Measurements from ENCODE around the gene EPHA2. TPM values are rescaled to one million over a fixed set of nuclear protein-coding genes. Genes with fewer than 3 reads are reported as not detected.
"Not testable (repeated sequence)": the region's sequence is repeated elsewhere in the genome, so short reads cannot be mapped to it uniquely, and the experiment has no call there.

EPHA2 gene
- total RNA-seq, 1 experiment from 2014 or later = 47.1 TPM

DNA sequence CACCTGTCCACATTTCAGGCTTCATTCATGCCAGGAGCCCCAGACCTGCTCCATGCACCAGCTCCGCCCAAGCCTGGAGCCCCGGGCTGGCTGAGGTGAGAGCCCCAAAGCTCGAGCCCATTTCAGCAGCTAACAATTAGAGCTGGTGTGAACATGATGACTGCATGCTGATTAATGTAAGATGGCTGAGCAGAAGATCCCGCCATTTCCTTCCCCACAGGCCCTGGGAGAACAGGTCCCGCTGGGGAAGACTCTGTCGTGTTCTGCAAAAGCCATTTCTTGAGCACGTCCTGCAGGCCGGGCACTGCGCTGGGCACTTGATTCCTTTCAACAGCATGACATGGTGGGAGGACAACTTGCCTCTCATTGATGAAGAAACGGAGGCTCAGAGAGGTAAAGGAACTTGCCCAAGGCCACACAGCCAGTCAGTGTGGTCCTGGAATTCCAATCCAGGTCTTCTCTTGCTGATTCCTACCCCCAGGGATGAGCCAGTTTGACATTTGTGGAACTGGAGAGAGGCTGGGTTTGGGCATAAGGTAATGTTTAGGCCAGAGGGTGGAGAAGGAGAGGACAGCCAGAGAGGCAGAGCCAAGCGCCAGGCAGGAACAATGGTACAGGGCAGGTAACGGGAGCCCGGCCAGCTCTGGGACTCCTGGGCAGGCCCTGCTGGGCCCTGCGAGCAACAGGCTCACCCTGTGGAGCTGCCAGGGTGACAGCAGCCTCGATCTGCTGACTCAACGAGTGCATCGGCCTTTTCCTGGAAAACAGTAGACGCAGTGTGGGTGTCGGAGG, 28.1 kb upstream of the EPHA2 start:
- DNase-seq (ENCODE audit: low read depth) = no peak

DNA sequence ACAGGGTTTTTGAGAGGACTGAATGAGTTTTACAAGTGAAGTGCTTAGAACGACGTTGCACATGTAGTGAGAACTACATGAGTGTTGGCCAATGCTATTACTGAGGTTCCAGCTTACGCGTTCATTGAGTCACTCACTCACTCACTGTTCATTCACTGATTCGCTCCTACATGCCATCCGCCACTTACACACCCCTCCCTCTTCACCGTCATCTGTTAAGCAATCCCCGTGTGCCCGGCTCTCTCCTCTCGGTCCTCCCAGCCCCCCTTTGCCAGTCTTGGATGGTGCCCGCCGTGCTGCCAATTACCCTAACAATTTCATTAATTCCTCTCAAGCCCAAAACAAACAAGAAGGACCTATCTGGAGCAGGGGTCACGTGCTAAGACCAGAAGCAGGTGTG, 27.3 kb upstream of the EPHA2 start:
- DNase-seq (ENCODE audit: low read depth) = peak; percentile 80

DNA sequence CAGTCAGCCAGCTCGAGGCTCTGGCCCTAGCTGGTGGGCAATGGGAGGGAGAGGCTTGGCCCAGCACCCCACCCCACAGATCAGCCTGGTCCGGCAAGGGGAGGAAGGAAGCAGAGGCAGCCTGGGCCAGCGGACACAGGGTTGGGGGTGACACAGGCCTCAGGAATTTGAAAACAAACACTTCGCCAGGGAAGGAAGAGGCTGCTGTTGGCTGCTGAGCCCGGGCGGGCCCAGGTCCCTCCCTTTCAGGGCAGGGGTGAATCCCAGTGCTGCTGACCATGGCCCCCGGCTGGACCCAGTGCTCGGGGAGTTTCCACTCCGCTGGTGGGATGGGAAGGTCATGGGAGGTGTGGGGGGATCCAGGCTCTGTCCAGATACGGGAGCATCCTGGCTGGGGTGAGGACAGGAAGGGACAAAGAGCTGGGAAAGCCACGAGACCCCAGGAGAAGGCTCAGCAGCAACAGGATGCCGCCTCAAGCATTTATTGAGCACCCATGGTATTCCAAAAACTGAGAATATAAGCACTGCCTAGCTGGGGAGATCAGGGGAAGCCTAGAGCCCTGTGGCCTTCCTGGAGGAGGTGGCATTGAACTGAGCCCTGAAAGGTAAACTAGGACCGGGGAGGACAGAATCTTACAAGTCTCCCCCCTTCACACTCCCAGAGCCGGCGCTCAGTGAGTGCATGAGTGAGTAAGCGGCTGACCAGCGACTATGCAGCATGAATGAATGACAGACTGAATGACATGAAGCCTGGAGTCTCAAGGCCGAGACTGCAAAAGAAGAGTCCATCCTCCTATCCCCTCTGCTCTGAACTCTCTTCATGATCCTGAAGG, 26.2 kb upstream of the EPHA2 start:
- peak; percentile 97 for DNase-seq (ENCODE audit: low read depth)

DNA sequence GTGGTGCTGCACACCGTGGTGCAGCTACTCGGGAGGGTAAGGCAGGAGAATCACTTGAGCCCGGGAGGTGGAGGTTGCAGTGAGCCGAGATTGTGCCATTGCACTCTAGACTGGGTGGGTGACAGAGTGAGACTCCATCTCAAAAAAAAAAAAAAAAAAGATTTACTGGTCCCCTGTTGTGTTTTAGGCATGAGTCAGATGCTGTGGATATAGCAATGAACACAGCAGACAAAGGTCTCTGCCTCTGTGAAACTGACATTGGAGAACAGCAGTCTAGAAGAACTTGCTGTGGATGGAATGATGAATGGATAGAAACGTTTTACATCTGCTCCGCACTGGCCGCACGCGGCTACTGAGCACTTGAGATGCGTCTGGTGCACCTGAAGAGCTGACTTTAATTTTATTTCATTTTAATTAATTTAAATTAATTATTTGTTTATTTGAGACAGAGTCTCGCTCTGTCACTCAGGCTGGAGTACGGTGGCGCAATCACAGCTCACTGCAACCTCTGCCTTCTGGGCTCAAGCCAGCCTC, 24.5 kb upstream of the EPHA2 start:
- peak; percentile 61 for DNase-seq (ENCODE audit: low read depth)

DNA sequence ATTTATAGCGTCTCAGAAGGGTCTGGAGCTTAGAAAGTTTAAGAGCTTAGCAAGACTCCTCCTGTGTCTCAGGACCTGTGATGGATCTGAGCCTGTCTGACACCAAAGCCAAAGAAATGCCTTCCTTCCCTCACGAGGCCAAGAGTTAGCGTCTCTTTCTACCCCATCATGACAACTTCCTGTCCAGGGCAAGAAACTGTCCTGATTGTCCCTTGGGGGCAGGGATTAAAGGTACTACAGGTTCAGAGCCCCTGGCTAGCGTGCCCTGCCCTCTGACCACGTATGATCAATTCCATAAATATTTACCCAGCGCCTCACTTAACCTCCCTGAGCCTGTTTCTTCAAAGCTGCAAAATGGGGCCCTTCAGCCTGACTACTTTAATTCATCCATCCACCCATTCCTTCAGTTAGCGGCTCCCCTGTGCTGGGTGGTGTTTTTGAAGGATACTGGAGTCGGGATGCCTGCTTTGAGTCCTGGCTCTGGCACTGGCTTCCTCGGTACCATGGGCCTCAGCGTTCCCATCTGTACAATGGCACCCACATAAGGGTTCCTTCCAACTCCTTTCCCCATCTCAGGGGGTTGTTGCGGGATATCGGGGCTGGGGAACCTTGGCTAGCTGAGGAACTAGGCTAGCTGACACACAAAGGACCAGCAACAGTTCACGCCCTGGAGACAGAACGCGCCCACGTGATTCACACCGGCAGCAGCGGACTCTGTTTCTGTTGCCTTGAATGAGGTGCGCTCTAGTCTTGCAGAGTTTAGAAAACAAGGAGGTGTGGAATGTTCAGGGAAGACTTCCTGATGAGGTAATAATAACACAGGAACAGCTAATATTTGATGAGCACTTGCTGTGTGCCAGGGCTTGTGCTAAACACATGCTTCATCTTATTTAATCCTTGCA, 23.0 kb upstream of the EPHA2 start:
- DNase-seq (ENCODE audit: low read depth) = peak; percentile 46

DNA sequence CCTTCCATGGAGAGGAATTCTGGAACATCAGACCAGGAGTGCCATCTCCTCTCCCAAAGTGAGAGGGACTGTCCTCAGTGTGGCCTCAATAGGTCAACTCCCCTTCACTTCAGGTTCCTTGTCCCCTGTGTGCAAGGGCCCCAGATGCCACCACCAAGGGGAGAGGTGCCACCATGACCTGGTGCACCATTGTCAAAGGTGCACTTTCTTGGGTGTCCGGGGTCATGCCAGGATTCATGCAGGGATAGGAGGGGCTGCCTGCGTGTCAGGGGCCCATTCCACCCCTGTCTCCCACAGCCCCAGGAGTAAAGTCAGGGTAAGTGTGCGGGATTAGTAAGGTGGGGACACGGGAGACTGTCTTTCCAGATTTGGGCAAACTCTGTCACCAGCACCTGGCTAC, 21.4 kb upstream of the EPHA2 start:
- no peak for DNase-seq (ENCODE audit: low read depth)

DNA sequence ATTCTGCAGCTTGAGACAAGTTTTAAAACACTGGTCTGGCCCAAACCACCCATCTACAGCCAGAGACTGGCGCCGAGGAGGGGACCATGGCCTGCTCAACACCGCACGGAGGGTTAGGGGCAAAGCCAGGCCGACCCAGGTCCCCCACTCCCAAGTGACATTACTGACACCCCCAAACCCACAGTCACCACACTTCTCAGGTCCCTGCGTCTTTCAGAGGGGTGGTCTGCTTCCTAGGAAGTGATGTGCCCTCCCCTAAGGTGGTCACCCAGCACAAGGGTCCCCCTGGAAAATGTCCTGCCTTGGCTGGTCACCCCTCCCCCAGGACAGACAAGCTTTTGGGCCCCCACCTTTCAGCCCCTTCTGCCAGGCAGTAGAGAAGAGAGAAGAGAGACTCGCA, 20.8 kb upstream of the EPHA2 start:
- no peak for DNase-seq (ENCODE audit: low read depth)

DNA sequence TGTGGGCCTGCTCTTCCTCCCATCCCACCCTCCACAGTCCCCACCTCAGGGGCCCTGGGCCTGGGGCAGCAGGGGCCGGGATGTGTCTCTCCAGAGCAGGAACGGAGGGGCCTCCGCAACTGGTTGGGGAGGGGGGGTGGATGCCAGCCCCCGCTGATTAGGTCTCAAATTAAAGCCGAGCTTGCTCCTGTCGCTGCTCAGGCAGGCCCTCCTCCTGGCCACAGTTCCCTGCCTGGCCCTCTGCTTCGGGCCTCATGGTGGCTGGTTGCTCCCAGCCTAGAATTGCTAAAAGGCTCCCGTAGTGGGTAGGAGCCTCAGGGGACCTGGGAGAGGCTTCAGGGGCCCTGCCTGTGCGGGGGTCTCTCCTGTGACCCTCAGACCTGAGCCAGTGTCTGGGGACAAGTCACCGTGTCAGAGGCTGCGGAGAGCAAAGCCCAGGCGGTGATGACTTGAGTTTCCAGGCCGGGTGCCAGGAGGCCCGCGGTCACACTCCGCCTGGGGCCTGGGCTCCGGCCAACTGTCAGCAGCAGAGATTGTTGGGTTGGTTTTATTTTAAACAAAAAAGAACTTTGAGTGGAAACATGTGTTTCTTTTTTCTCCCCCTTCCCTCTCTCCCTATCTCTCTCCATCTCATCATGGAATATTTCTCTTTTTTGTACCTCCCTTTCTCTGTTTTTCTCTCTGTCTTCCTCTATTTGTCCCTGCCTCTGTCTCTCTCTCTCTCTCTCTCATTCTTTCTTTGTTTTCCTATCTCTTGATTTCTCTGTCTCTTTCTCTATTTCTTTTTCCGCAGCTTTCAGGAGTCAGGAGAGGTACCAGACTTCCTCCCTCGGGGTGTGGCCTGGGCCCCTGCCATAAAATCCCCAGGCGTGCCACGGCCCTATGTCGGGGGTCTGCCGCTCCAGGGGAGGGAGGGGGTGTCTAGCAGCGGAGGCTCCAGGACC, 20.0 kb upstream of the EPHA2 start:
- DNase-seq (ENCODE audit: low read depth) = peak; percentile 95

DNA sequence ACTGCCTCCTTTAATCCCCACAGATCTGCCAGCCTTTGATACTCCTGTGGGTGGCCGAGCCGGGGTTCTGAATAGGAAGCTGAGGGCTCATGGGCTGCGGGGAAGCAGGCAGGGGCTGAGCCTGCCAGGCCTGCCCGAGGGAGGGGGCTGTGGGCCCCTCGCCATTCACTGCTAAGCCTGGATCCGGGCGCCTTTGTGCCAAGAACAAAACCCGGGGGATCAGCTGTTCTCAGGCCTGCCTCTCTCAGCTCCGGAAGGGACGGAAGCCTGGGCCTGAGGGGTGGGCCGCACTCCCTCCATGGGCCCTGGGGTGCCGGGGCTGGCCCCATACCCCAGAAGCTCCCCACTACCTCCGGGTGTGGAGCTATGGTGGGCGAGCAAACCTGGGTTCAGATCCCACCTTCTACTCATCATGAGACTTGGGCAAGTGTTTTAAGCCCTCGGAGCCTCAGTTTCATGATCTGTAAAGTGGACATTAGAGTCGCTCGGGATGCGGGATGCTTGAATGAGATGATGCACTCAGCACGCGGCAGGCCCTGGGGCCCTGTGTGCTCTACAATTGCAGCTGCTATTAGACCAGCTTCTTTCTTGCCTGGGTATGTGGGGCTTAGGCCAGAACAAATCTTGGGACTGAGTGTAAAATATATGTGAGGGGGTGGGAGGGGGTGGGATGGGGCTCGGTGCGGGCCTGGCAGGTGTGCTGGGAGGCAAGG, 19.2 kb upstream of the EPHA2 start:
- DNase-seq (ENCODE audit: low read depth) = peak; percentile 70

DNA sequence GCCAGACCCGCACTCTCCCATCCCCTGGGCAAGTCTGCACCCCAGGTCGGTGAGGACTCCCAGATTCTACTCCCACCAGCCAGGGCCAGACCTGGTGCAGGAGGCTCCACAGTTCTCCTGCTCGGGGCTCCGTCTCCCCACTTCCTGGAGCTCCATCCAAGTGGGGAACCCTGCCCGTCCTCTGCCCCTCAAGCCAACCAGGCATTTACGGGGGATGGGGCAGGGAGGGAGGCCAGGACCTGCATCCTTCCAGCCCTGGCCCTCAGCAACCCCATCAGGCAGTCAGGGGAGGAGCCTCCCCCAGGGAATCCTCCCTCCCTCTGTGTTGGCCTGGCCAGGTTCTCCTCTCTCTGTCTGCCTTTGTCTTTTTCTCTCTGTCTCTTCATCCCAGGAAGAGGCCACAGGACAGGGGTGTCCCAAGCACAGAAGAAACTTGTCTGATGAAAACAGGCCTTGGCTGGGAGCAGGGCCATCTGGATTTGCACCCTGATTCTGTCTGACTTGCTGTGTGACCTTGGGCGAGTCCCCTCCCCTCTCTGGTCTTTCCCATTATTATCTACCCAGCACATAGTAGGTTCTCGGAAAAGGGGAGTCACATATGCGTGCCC, 18.5 kb upstream of the EPHA2 start:
- DNase-seq (ENCODE audit: low read depth) = no peak

DNA sequence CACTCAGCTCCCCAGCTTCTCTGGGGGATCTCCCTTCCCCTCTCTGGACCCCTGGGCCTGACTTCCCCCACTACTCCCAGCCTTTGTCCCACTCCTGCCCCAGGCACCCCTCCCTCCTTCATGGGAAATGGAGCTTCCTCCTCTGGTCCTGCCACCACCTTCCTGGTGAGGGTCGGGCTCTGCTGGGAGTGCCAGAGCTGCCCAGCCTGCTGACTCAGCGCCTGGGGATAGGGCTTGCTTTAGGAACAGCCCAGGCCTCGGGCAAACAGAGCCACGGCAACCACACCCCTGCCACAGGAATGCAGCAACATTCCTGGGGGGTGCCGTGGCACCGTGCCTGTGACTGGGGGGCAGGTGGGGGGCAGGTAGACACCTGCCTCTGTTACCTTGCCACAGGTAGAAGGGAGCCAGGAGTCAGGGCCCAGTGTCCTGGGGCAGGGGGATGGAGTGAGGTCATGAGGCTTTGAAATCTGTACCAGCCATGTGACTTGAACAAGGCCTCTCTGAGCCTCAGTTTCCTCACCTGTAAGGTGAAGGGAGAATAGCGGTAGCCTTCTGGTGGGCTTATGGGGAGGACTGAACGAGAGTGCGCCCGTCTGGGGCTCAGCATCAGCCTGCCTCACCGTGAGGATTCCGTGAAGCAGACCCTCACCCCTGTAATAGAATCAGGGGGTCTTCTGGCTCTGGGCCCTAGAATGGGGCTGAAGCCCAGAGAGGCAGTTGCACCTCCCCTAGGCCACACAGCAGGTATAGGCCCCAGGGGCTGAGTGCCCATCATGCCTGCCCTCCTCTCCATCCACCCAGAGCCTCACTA, 17.8 kb upstream of the EPHA2 start:
- peak; percentile 95 for DNase-seq (ENCODE audit: low read depth)

DNA sequence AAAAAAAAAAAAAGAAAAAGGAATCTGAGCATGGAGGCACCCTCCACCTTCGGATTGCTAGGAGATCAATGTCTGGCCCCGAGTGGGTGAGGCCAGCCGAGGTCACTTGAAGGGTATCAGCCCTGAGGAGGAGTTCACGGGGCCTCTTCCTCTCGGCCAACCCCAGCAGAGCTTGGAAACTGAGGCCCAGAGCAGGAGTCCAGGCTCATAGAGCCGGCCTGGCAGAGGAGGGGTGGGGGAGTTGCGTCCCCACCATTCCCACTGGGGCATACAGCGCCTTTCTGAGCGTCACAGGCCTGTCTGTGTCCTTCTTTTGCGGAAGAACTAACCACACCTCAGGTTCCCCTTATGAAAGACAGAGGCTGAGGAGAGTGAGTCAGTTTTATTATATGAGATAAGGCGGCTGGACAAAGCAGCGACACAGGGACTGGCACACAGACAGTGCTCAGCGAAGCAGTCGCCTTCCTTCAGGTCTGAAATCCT, 17.1 kb upstream of the EPHA2 start:
- peak; percentile 90 for DNase-seq (ENCODE audit: low read depth)

DNA sequence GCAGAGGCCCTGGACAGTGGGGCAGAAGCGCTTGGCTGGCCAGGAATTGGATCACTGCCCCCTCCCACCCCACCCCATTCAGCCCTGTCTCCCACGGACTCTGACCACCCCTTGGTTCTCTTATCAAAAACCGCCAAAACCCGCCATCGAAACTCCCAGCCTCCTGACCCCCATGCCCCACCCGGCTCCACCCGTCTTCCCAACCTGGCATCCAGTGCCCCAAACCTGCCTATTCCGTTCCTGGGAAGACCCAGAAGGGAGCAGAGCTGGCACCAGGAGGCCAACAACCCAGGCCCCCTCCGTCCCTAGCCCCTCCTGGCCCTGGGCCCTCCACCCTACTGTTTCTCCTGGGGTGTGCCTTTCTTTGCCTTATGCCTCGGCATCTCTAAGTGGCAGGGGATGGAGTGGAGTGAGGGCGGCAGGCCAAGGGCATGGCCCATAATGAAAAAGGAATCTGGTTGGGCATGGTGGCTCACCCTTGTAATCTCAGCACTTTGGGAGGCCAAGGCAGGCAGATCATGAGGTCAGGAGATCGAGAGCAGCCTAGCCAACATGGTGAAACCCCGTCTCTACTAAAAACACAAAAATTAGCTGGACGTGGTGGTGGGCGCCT, 16.5 kb upstream of the EPHA2 start:
- no peak for DNase-seq (ENCODE audit: low read depth)

DNA sequence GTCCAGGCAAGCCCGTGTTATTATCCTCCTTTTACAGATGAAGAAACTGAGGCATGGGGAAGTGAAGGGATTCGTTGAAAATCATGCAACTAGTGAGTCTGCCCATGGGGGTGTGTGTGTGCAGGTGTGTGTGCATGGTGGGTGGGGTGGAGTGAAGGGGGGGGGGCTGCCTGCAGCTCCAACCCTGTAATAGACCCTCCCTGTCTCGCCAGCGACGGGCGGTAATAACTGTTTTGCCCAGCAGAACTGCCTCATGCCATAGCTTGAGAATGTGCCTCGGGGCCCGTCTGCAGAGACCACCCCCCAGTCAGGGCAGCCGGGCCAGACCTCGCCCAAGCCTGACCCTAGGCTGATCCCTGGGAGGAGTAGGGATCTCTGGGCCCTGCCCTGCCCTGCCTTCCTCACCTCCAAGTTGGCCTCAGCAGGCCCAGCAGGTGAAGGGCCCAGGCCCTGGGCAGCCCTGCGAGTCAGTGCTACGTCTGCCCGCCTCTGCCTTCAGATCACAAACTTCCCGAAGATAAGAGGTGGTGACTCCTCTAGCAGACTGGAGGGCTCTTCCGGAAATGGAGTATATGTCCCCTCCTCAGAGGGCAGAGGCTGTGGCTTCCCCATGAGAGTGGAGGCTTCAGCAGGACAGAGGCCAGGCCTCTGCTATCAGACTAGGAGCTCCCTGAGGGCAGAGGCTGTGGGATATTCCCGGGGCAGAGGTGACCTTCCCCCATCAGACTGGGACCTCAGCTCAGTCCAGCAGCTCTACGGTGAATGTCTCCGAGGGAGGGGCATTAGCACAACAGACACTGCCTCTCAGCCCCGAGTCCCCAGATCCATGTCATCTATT, 15.7 kb upstream of the EPHA2 start:
- DNase-seq (ENCODE audit: low read depth) = no peak

DNA sequence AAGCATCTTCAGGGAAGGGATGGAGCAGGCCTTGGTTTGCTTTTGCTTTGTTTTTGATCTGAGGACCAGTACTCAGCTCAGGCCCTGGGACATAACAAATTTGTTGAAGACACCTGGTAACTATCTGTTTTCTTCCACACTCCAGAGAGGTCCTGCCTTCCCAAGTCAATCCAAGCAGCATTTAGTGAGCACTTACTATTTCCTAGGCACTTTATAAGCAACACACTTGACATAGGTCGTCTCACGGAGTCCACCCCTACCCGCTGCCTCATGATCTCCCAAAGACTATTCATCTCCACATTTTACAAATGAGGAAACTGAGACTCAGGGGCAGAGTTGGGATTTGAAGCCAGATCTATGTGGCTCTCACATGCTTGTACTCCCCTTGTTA, 14.4 kb upstream of the EPHA2 start:
- DNase-seq (ENCODE audit: low read depth) = no peak

DNA sequence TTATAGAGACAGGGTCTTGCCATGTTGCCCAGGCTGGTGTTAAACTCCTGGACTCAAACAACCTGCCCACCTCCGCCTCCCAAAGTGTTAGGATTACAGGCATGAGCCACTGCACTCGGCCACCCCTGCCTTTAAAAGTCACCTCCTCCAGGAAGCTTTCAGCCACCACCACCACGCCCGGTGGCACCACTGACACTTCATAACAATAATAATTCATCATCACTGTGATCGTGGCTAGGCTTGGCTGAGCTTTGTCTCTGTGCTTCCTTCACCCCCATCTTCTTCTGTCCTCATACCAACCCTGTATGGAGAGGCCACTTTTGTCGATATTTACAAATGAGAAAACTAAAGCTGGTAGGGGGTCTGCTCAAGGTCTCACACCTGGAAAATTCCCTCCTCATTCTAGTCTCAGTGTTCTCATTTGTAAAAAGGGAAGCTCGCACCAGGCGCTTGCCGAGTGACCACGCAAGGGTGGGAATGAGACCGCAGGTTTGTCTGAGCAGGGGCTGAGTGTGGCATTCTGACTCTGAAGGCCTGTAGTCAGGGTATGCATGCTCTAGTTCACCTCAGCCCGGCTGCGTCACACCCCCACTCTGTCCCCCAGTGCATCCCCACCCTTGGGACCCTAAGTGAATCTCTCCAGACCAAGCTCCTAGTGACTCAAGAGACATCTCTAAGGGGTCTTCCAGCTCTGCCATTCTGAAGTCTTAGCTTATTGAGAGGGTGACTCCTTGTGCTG, 12.9 kb upstream of the EPHA2 start:
- DNase-seq (ENCODE audit: low read depth) = no peak

DNA sequence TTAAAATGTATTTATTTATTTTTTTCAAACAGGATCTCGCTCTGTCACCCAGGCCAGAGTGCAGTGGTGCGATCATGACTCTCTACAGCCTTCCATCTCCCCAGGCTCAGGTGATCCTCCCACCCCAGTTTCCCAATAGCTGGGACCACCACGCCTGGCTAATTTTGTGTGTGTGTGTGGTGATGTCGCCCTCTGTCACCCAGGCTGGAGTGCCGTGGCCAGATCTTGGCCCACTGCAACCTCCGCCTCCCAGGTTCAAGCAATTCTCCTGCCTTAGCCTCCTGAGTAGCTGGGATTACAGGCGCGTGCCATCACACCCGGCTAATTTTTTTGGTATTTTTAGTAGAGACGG, 12.3 kb upstream of the EPHA2 start:
- not testable (repeated sequence) for DNase-seq (ENCODE audit: low read depth)

Measured in RPMI7951 (cell line).